ENCODE measurements around the gene CCDC27.

The CCDC27 gene

GRCh38 chr1:3753656-3754454 lies 1.6 kb downstream of the CCDC27 start:
- DNase-seq (ENCODE audit: low read depth in 2 of 2), result no peak

GRCh38 chr1:3756394-3756793 lies 4.1 kb downstream of the CCDC27 start:
- no peak for DNase-seq (ENCODE audit: low read depth in 2 of 2)

DNA sequence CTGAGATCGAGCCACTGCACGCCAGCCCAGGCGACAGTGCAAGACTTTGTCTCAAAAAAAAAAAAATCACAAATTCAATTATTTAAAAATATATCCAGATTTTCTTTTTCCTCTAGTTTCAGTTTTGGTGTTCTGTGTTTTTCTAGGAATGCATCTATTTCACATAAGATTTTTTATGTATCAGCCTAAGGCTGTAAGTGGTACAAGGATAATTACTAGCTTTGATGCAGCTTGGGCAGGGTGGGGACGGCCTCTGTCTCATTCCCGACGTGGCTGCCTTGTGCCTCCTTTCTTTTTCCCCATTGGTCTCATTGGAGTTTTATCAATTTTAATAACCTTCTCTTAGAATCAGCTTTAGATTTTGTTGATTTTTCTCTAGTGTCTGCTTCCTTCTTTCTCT lies 6.9 kb downstream of the CCDC27 start:
- no peak for DNase-seq (ENCODE audit: low read depth in 2 of 2)

GRCh38 chr1:3759796-3760195 lies 7.5 kb downstream of the CCDC27 start:
- DNase-seq (ENCODE audit: low read depth in 2 of 2), result no peak

DNA sequence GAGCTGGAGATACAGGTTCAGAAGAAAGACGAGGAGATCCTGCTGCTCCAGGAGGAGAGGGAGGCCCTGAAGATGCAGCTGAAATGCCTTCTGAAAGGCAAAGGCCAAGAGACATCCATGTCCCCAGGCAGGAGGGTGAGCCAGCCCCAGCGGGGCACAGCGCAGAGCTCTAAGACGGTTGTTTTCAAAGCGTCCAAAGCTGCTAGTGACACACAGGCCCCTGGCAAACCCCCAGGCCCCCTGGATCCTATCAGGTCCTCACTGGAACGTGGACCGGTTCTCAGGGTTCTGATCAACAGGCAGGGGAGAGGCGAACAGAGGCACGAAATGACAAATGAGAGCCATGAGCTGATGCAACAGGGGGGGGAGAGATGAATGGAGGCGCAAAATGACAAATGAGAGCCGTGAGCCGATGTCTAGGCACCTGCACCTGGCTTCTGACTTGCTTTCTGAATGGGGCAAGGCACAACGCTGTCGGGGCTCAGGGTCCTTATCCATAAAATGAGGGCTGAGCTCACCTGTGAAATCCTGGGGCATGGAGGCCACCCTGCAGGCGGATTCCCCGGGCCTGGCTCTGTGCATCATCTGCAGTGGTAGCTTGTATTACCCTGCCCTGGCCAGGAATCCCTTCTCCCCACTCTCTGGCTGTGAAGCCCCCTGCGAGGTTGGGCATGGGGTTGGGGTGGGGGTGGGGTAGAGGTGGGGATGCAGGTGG lies 9.2 kb downstream of the CCDC27 start:
- no peak for DNase-seq (ENCODE audit: low read depth in 2 of 2)

DNA sequence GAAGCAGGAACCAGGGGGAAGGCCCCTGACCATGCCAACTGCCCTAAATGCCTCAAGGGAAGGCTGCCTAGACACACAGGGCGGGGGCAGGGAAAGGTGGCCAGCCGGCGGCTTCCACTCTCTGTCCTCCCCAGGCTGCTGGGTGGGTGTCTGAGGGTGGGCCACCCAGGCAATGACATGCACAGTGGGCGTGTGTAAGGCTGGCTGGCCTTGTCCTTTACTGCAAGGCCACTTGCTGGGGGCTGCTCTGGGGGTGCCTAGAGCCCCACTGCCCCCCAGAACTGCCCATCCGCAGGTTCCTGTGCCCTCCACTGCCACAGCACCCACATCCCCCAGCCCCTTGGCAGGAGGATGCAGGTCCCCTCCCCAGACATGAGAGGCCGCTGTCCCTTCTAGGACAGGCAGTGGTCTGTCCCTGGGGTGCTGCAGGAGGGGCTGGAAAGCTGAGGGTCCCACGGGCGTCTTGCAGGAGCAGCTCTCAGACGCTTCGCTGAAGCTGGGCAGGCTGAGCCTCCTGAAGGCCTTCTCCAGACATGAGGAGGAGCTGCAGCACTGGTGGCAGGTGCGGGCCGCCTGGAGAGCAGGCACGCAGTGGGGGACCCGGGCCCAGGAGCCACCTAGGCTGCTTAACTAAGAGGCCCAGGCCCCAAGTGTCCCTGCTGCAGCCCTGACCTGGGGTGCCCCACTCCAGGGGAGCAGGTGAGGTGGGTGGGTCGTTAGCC lies 10.1 kb downstream of the CCDC27 start:
- no peak for DNase-seq (ENCODE audit: low read depth in 2 of 2)

GRCh38 chr1:3762873-3763228 lies 10.6 kb downstream of the CCDC27 start:
- no peak for DNase-seq (ENCODE audit: low read depth in 2 of 2)

- DNase-seq (ENCODE audit: low read depth in 2 of 2), result no peak
Observed at GRCh38 chr1:3763351-3764125, 11.3 kb downstream of the CCDC27 start.

GRCh38 chr1:3767328-3767925 lies 15.2 kb downstream of the CCDC27 start:
- no peak for DNase-seq (ENCODE audit: low read depth in 2 of 2)

DNA sequence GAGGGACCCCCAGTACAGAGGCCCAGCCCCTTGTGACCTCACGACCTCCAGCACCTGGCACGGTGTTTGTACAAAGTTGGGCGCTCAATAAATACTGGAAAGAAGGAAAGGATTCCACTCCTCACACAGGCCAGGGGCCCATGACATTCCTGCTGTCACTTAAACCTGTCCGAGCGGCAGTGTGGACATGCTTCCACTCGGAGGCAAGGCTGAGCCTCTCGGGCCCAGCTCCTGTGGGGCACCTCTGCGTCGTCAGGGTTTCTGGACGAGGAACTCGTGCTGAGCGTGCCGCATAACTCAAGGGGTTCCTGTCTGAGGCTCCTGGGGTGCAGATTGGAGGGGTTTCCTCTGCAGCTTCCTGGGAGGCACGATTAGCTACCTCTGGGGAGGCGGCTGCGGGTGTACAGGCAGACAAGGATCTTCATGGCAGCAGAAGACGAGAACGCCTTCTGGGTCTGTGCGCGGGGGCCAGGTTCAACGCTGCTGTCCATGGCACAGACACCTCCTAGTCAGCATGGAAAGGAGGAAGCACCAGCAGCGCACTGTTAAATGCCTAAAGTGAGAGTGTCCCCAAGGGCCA lies 16.7 kb downstream of the CCDC27 start:
- DNase-seq (ENCODE audit: low read depth in 2 of 2), result no peak

- no peak for DNase-seq (ENCODE audit: low read depth in 2 of 2)
Observed at GRCh38 chr1:3770047-3770765, 18.0 kb downstream of the CCDC27 start.

GRCh38 chr1:3771108-3772026 lies 19.1 kb downstream of the CCDC27 start:
- DNase-seq (ENCODE audit: low read depth in 2 of 2), result no peak

- peak; percentile 69 to 80 for DNase-seq (ENCODE audit: low read depth in 2 of 2)
Observed at GRCh38 chr1:3772027-3772714, 19.9 kb downstream of the CCDC27 start.

DNA sequence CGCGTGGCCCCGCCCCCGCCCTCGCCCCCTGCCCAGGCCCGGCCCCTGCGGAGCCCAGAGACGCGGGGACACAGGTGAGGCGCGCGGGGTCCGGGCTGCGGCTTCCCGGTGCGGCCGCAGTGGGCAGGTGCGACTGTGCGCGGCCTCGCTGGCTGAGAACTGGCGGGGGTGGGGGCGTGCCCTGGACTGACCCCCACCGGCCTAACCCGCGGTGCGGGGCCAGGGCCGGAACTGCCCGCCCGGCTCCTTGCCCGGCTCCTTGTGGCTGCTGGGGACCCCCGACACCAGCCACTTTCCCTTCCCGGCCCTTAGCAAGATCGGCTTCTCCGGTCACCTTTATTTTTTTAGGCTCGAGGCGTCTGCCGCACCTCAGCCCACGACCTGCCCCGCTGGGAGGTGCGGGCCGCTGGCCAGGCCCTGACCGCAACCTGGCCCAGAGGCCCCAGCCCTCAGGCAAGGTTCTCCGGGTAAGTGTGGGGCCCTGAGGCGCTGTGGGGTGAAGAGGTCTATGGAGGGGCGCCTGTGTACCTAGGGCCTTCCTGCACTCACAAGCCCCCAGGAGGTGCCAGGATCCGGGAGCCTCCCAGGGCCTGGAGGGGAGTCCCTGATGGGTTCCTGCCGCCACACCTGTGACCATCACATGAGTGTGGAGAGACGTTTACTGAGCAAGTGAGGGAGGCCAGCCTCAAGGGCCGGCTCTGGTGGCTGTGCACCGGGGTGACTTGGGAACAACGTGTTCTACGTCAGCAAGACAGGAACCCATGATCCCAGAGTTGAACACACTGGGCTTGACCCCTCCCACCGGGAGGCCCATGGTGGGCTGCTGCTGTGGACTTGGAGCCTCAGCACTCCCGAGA lies 20.7 kb downstream of the CCDC27 start, which contains the start of gene SMIM1:
Gene SMIM1, plus strand, starts transcription at position 35 of the 857 bp plus-strand sequence. CDS start 2,625 bp downstream, outside the sequence.
- no peak for DNase-seq (ENCODE audit: low read depth in 2 of 2)

- DNase-seq (ENCODE audit: low read depth in 2 of 2), result no peak
Observed at GRCh38 chr1:3773572-3774275, 21.5 kb downstream of the CCDC27 start.

GRCh38 chr1:3774276-3774945 lies 22.2 kb downstream of the CCDC27 start:
- no peak for DNase-seq (ENCODE audit: low read depth in 2 of 2)

All from stimulated activated CD8-positive, alpha-beta memory T cell treated with anti-CD3 and anti-CD28 coated beads, Interleukin-7, amount 100 ng/mL, for 4 hours (primary cell).